Measurements from ENCODE around the gene DGKQ.

DNA sequence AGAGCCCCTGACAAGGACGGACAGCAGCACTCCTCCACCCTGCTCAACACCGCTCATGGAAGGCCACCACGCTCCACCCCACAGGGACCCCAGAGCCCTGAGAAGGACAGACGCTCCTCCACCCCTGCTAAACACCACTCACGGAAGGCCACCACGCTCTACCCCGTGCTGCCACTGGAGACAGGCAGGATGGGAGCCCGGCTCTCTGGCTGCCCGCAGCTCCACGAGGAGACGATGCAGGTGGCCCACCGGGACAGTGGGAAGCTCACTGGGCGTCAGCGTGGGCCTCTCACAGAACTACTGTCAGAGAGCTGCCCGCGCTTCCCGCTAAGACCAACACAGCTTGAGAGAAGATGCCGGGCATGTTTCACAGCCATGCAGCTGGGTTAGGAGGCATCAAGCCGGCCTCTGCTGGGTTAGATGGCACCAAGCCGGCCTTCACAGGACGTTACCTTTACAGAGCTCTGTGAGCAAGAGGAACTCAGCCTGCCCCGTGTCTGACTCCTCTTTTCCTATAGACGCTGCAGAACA lies 62.1 kb downstream of the DGKQ start:
- no peak for TF ChIP-seq POLR2A (IDR thresholded peaks at IDR 0.05)
- TF ChIP-seq, protein P1, sequence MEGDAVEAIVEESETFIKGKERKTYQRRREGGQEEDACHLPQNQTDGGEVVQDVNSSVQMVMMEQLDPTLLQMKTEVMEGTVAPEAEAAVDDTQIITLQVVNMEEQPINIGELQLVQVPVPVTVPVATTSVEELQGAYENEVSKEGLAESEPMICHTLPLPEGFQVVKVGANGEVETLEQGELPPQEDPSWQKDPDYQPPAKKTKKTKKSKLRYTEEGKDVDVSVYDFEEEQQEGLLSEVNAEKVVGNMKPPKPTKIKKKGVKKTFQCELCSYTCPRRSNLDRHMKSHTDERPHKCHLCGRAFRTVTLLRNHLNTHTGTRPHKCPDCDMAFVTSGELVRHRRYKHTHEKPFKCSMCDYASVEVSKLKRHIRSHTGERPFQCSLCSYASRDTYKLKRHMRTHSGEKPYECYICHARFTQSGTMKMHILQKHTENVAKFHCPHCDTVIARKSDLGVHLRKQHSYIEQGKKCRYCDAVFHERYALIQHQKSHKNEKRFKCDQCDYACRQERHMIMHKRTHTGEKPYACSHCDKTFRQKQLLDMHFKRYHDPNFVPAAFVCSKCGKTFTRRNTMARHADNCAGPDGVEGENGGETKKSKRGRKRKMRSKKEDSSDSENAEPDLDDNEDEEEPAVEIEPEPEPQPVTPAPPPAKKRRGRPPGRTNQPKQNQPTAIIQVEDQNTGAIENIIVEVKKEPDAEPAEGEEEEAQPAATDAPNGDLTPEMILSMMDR (IDR thresholded peaks at IDR 0.05) = no peak
